ENCODE measurements around the gene MOSMO. TPM values are rescaled to one million over a fixed set of nuclear protein-coding genes. Genes with fewer than 3 reads are reported as not detected.
"Not testable (repeated sequence)": the region's sequence is repeated elsewhere in the genome, so short reads cannot be mapped to it uniquely, and the experiment has no call there.

Gene MOSMO
- total RNA-seq, 1 donor from 2014 or later: 13.6 TPM

- Mint-ChIP-seq H3K4me3 (no peak overlapping the region), H3K27ac (no peak overlapping the region), H3K4me1 (peaks cover 14% of the 10 kb centered on the region), H3K27me3 (no peaks in the 10 kb centered on the region), H3K9me3 (no peaks in the 10 kb centered on the region), H3K36me3 (ENCODE audit: low read depth) (peaks cover 10% of the 10 kb centered on the region)
- no peak for DNase-seq
- intact Hi-C loops (cut with micrococcal nuclease): no loop called here
Measured at GRCh38 chr16:21989751-21990150, 18.2 kb upstream of the MOSMO start.

- DNase-seq: no peak
- peaks cover 16% of the 10 kb centered on the region for H3K4me1 Mint-ChIP-seq
- H3K27ac Mint-ChIP-seq: no peak overlapping the region
- H3K27me3 Mint-ChIP-seq: no peaks in the 10 kb centered on the region
- H3K9me3 Mint-ChIP-seq: no peaks in the 10 kb centered on the region
- no peak overlapping the region for H3K4me3 Mint-ChIP-seq
- H3K36me3 Mint-ChIP-seq (ENCODE audit: low read depth): peaks cover 6% of the 10 kb centered on the region
- intact Hi-C loops (cut with micrococcal nuclease): no loop called here
Measured at GRCh38 chr16:21990381-21990944, 17.4 kb upstream of the MOSMO start.

- DNase-seq: no peak
- intact Hi-C loops (cut with micrococcal nuclease): no loop called here
- Mint-ChIP-seq H3K27ac (no peak overlapping the region), H3K9me3 (no peaks in the 10 kb centered on the region), H3K4me1 (peaks cover 16% of the 10 kb centered on the region), H3K4me3 (no peak overlapping the region), H3K27me3 (no peaks in the 10 kb centered on the region), H3K36me3 (ENCODE audit: low read depth) (peaks cover 2% of the 10 kb centered on the region)
Measured at GRCh38 chr16:21991621-21992020, 16.3 kb upstream of the MOSMO start.

- Mint-ChIP-seq H3K9me3 (no peaks in the 10 kb centered on the region), H3K27me3 (no peaks in the 10 kb centered on the region), H3K36me3 (ENCODE audit: low read depth) (no peaks in the 10 kb centered on the region), H3K4me1 (peaks cover 11% of the 10 kb centered on the region), H3K4me3 (no peak overlapping the region), H3K27ac (no peak overlapping the region)
- DNase-seq: no peak
- intact Hi-C loops (cut with micrococcal nuclease): no loop called here
Measured at GRCh38 chr16:21994856-21995465, 12.9 kb upstream of the MOSMO start.

GRCh38 chr16:21996923-21997696 lies 10.8 kb upstream of the MOSMO start:
- no peak overlapping the region for H3K27ac Mint-ChIP-seq
- DNase-seq: no peak
- H3K36me3 Mint-ChIP-seq (ENCODE audit: low read depth): no peaks in the 10 kb centered on the region
- peaks cover 8% of the 10 kb centered on the region for H3K4me1 Mint-ChIP-seq
- no peaks in the 10 kb centered on the region for H3K9me3 Mint-ChIP-seq
- intact Hi-C loops (cut with micrococcal nuclease): no loop called here
- no peaks in the 10 kb centered on the region for H3K27me3 Mint-ChIP-seq
- no peak overlapping the region for H3K4me3 Mint-ChIP-seq

GRCh38 chr16:21997697-21998480 lies 10.0 kb upstream of the MOSMO start:
- intact Hi-C loops (cut with micrococcal nuclease): no loop called here
- no peaks in the 10 kb centered on the region for H3K9me3 Mint-ChIP-seq
- DNase-seq: no peak
- peaks cover under 1% of the 10 kb centered on the region for H3K27me3 Mint-ChIP-seq
- H3K4me1 Mint-ChIP-seq: peaks cover 8% of the 10 kb centered on the region
- no peak overlapping the region for H3K4me3 Mint-ChIP-seq
- H3K27ac Mint-ChIP-seq: no peak overlapping the region
- no peaks in the 10 kb centered on the region for H3K36me3 Mint-ChIP-seq (ENCODE audit: low read depth)

- Mint-ChIP-seq H3K27ac (no peak overlapping the region), H3K9me3 (no peaks in the 10 kb centered on the region), H3K36me3 (ENCODE audit: low read depth) (no peaks in the 10 kb centered on the region), H3K4me1 (peaks cover 7% of the 10 kb centered on the region), H3K27me3 (peaks cover 2% of the 10 kb centered on the region), H3K4me3 (no peak overlapping the region)
- intact Hi-C loops (cut with micrococcal nuclease): loop anchor here (1.0 kb wide), 4 partner anchors 76 to 296 kb away; partner anchors contain the start of gene POLR3E
- DNase-seq: no peak
Measured at GRCh38 chr16:22001591-22001990, 6.3 kb upstream of the MOSMO start.

GRCh38 chr16:22002047-22002446 lies 5.9 kb upstream of the MOSMO start:
- DNase-seq; H3K27ac Mint-ChIP-seq; H3K4me3 Mint-ChIP-seq; H3K27me3 Mint-ChIP-seq; H3K36me3 Mint-ChIP-seq (ENCODE audit: low read depth); intact Hi-C loops (cut with micrococcal nuclease); H3K9me3 Mint-ChIP-seq: not testable (repeated sequence)
- H3K4me1 Mint-ChIP-seq: peaks cover 11% of the 10 kb centered on the region

- Mint-ChIP-seq H3K36me3 (ENCODE audit: low read depth) (peaks cover 3% of the 10 kb centered on the region), H3K4me3 (no peak overlapping the region), H3K4me1 (peaks cover 16% of the 10 kb centered on the region), H3K27me3 (peaks cover 2% of the 10 kb centered on the region), H3K9me3 (no peaks in the 10 kb centered on the region), H3K27ac (no peak overlapping the region)
- intact Hi-C loops (cut with micrococcal nuclease): no loop called here
- no peak for DNase-seq
Measured at GRCh38 chr16:22003195-22003594, 4.7 kb upstream of the MOSMO start.

GRCh38 chr16:22004341-22004740 lies 3.6 kb upstream of the MOSMO start:
- intact Hi-C loops (cut with micrococcal nuclease): no loop called here
- H3K36me3 Mint-ChIP-seq (ENCODE audit: low read depth): peaks cover 3% of the 10 kb centered on the region
- no peak overlapping the region for H3K27ac Mint-ChIP-seq

GRCh38 chr16:22005746-22006145 lies 2.2 kb upstream of the MOSMO start:
- H3K27ac Mint-ChIP-seq: no peak overlapping the region

More at GRCh38 chr16:22004341-22004740, 3.6 kb upstream of the MOSMO start:
- no peak overlapping the region for H3K4me3 Mint-ChIP-seq
- DNase-seq: no peak
- no peaks in the 10 kb centered on the region for H3K9me3 Mint-ChIP-seq
- peaks cover 2% of the 10 kb centered on the region for H3K27me3 Mint-ChIP-seq
- peaks cover 19% of the 10 kb centered on the region for H3K4me1 Mint-ChIP-seq

GRCh38 chr16:22006636-22007035 lies 1.3 kb upstream of the MOSMO start:
- no peak overlapping the region for H3K27ac Mint-ChIP-seq

More at GRCh38 chr16:22005746-22006145, 2.2 kb upstream of the MOSMO start:
- no peak overlapping the region for H3K4me3 Mint-ChIP-seq
- DNase-seq: no peak
- H3K36me3 Mint-ChIP-seq (ENCODE audit: low read depth): peaks cover 5% of the 10 kb centered on the region
- peaks cover 24% of the 10 kb centered on the region for H3K4me1 Mint-ChIP-seq
- intact Hi-C loops (cut with micrococcal nuclease): loop anchor here (5.0 kb wide), 1 partner anchor 47 kb away; no protein-coding TSS in a partner anchor
- peaks cover 2% of the 10 kb centered on the region for H3K27me3 Mint-ChIP-seq
- no peaks in the 10 kb centered on the region for H3K9me3 Mint-ChIP-seq

GRCh38 chr16:22007159-22007508 lies 777 bp upstream of the MOSMO start:
- Mint-ChIP-seq H3K4me1 (peaks cover 21% of the 10 kb centered on the region), H3K4me3 (peak overlapping the region; percentile 87), H3K36me3 (ENCODE audit: low read depth) (peaks cover 8% of the 10 kb centered on the region), H3K27ac (peak overlapping the region; percentile 89), H3K9me3 (no peaks in the 10 kb centered on the region), H3K27me3 (peaks cover 4% of the 10 kb centered on the region)
- DNase-seq: no peak
- intact Hi-C loops (cut with micrococcal nuclease): loop anchor here (5.0 kb wide), 1 partner anchor 45 kb away; no protein-coding TSS in a partner anchor

More at GRCh38 chr16:22006636-22007035, 1.3 kb upstream of the MOSMO start:
- Mint-ChIP-seq H3K4me1 (peaks cover 21% of the 10 kb centered on the region), H3K36me3 (ENCODE audit: low read depth) (peaks cover 8% of the 10 kb centered on the region), H3K27me3 (peaks cover 4% of the 10 kb centered on the region), H3K9me3 (no peaks in the 10 kb centered on the region), H3K4me3 (peak overlapping the region; percentile 87)
- intact Hi-C loops (cut with micrococcal nuclease): loop anchor here (5.0 kb wide), 1 partner anchor 46 kb away; no protein-coding TSS in a partner anchor
- DNase-seq: no peak

All from activated CD4-positive, alpha-beta T cell treated with anti-CD3 and anti-CD28 coated beads, Interleukin-2, amount 10 ng/mL, durations not matched to agents 24 days and 14 days (primary cell).